Measurements from ENCODE around the gene COX4I2. TPM values are rescaled to one million over a fixed set of nuclear protein-coding genes. Genes with fewer than 3 reads are reported as not detected.
A peak's percentile ranks its signal among the peaks of the same experiment; 100 is the strongest.

Gene COX4I2
- total RNA-seq, 4 donors from 2014 or later: 2.1 to 14.2 (median 7.1) TPM

- Histone ChIP-seq H3K36me3 (no peaks in the 10 kb centered on the region), H3K27ac (replicated peaks in 1 of 4) (peak overlapping the region; percentile 67 to 81 (median 77)), H3K4me1 (peaks cover 17 to 35% (median 32%) of the 10 kb centered on the region in 4 donors), H3K4me3 (no peak overlapping the region), H3K27me3 (no peaks in the 10 kb centered on the region), H3K9me3 (no peaks in the 10 kb centered on the region)
- no peak for TF ChIP-seq EP300 (IDR thresholded peaks at IDR 0.05)
- TF ChIP-seq POLR2AphosphoS5 (IDR thresholded peaks at IDR 0.05): no peak
- TF ChIP-seq POLR2A (IDR thresholded peaks at IDR 0.05; ENCODE audit: low read depth): no peak
- TF ChIP-seq, protein P1, sequence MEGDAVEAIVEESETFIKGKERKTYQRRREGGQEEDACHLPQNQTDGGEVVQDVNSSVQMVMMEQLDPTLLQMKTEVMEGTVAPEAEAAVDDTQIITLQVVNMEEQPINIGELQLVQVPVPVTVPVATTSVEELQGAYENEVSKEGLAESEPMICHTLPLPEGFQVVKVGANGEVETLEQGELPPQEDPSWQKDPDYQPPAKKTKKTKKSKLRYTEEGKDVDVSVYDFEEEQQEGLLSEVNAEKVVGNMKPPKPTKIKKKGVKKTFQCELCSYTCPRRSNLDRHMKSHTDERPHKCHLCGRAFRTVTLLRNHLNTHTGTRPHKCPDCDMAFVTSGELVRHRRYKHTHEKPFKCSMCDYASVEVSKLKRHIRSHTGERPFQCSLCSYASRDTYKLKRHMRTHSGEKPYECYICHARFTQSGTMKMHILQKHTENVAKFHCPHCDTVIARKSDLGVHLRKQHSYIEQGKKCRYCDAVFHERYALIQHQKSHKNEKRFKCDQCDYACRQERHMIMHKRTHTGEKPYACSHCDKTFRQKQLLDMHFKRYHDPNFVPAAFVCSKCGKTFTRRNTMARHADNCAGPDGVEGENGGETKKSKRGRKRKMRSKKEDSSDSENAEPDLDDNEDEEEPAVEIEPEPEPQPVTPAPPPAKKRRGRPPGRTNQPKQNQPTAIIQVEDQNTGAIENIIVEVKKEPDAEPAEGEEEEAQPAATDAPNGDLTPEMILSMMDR (IDR thresholded peaks at IDR 0.05): no peak
- no peak for DNase-seq (ENCODE audit: extremely low spot score)
- WGBS: 92% methylated on average over 2 of the region's 2 CpGs
- intact Hi-C loops (cut with DNase I): no loop called here
Observed at GRCh38 chr20:31597481-31597855, 40.2 kb upstream of the COX4I2 start.

DNA sequence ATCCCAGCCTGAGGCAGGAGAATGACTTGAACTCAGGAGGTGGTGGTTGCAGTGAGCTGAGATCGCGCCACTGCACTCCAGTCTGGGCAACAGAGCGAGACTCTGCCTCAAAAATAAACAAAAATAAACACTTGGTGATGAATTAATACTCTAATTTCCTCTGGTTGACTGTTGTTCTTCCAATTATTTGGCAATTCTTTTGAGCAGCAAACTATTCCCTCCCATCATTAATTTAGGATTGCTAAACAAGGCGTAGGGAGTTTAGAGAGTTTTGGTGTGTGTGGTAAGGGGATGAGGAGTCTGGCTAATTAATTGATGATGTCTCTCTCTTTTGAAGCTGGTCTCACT, 35.3 kb upstream of the COX4I2 start:
- TF ChIP-seq POLR2AphosphoS5 (IDR thresholded peaks at IDR 0.05): no peak
- TF ChIP-seq, protein P1 (IDR thresholded peaks at IDR 0.05): no peak
- no peak for TF ChIP-seq POLR2A (IDR thresholded peaks at IDR 0.05; ENCODE audit: low read depth)
- no peak for TF ChIP-seq EP300 (IDR thresholded peaks at IDR 0.05)

GRCh38 chr20:31602779-31603441, 34.8 kb upstream of the COX4I2 start:
- peak overlapping the region; percentile 34 to 98 (median 94) for H3K27ac ChIP-seq (replicated peaks in 1 of 4)
- H3K4me1 ChIP-seq: peaks cover 21 to 53% (median 39%) of the 10 kb centered on the region in 4 donors
- DNase-seq (ENCODE audit: extremely low spot score): no peak
- H3K4me3 ChIP-seq: no peak overlapping the region
- intact Hi-C loops (cut with DNase I): no loop called here
- peaks cover 0 to 22% (median 0%) of the 10 kb centered on the region in 4 donors for H3K36me3 ChIP-seq
- 85% methylated on average over 17 of the region's 17 CpGs for WGBS
- TF ChIP-seq POLR2AphosphoS5 (IDR thresholded peaks at IDR 0.05) (peak in 1 of 2 donors; percentile 20), POLR2A (IDR thresholded peaks at IDR 0.05; ENCODE audit: low read depth) (no peak), EP300 (IDR thresholded peaks at IDR 0.05) (no peak)
- TF ChIP-seq, protein P1 (IDR thresholded peaks at IDR 0.05): no peak
- no peaks in the 10 kb centered on the region for H3K27me3 ChIP-seq
- H3K9me3 ChIP-seq: no peaks in the 10 kb centered on the region

More for the DNA sequence above, 35.3 kb upstream of the COX4I2 start:
- no peak for DNase-seq (ENCODE audit: extremely low spot score)
- no peak overlapping the region for H3K4me3 ChIP-seq
- WGBS: 87% methylated on average over 4 of the region's 4 CpGs
- intact Hi-C loops (cut with DNase I): no loop called here
- no peaks in the 10 kb centered on the region for H3K9me3 ChIP-seq
- peaks cover 19 to 47% (median 33%) of the 10 kb centered on the region in 4 donors for H3K4me1 ChIP-seq
- H3K27ac ChIP-seq (replicated peaks in 1 of 4): peak overlapping the region; percentile 34 to 98 (median 94)
- H3K27me3 ChIP-seq: no peaks in the 10 kb centered on the region
- peaks cover 0 to 22% (median 0%) of the 10 kb centered on the region in 4 donors for H3K36me3 ChIP-seq

DNA sequence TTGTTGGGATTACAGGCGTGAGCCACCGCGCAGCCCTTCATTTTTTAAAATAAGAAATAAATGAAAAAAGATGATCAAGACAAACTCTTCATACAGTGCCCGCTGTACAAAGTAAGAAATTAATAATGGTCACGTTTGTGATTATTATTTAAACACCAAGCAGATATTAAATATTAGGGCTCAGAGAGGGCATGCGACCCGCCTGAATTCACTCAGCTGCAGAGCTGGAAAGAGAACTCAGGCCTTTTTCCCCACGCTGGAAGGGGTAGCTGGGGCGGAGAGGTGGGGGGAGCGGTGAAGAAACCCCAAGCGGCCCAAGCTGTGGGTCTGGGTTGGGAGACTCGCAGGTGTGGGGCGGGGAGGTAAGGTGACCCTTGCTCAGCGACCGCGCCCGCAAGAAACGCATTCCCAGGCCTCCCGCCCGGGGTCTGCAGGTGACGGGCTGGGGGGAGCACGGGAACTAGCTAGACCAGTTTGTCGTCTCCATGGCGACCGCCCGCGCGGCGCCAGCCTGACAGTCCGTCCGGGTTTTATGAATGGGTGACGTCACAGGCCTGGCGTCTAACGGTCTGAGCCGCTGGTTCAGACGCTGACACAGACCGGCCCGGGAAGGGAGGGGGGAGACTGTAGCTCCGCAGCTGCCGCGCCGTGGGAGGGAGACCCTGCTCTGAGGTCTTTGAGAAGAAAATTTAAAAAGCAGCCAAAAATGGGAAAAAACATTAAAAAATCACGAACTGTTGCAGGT, 33.7 kb upstream of the COX4I2 start:
- peak overlapping the region; percentile 91 to 98 (median 94) for H3K27ac ChIP-seq (replicated peaks in 1 of 4)
- 12% methylated on average over 43 of the region's 43 CpGs for WGBS
- H3K27me3 ChIP-seq: no peaks in the 10 kb centered on the region
- peak; percentile 97 for DNase-seq (ENCODE audit: extremely low spot score)
- peak overlapping the region; percentile 71 to 83 (median 74) for H3K4me3 ChIP-seq
- peaks cover 31 to 63% (median 49%) of the 10 kb centered on the region in 4 donors for H3K4me1 ChIP-seq
- peaks cover 0 to 22% (median 0%) of the 10 kb centered on the region in 4 donors for H3K36me3 ChIP-seq
- intact Hi-C loops (cut with DNase I): no loop called here
- no peaks in the 10 kb centered on the region for H3K9me3 ChIP-seq
- TF ChIP-seq POLR2AphosphoS5 (IDR thresholded peaks at IDR 0.05) (peak; percentile 96 to 98), EP300 (IDR thresholded peaks at IDR 0.05) (peak; percentile 78), POLR2A (IDR thresholded peaks at IDR 0.05; ENCODE audit: low read depth) (peak; percentile 80)
- TF ChIP-seq, protein P1 (IDR thresholded peaks at IDR 0.05): no peak

Data from esophagus muscularis mucosa (tissue), 4 donors.